Stimulated activated naive CD4-positive, alpha-beta T cell treated with Interleukin-2 at 50 U/mL for 16 hours (primary cell): Measurements from ENCODE around the gene GTPBP3.

Experiments
- DNase-seq: peaks from one replicate; lab custom pipeline; 2025; lab: John Stamatoyannopoulos, UW

GTPBP3 gene

DNA sequence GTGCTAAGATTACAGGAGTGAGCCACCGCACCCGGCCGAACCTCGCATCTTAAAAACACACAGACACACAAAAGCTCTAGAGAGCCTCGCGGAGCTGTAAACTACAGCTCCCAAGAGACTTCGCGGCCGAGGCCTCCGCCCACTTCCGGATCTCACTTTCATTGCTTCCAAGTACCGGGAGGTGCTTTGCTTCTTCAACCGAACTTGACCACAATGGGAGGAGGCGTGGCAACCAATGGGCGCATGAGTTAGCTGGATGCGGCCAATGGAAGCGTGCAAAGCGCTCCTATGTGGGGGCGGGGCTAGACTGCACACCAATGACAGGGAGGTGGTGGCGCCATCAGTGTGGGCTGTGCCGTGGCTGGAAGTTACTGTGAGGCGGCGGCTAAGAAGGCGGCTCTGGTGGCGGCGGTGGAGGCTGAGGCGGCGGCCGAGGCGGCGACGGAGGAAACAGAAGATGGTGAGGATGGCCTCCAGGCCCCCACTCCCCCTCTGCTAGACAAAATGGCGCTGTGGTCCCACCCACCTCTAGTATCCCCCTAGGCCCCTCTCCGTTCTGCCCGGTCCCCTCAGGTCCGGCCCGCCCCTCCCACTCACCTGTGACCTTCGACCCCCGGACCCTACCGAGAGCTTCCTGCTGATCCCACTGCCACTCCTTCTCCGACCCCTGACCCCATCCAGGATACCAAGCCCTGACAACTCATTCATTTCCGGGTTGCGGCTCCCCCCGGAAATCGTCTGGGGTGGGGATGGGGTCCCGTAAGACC is 28.0 kb upstream of the GTPBP3 start, which contains the start of gene DDA1:
Gene DDA1 (plus strand): TSS at position 366 of the 767 bp plus-strand sequence. CDS start 92 bp downstream, at position 458.
- DNase-seq = peak; percentile 100

DNA sequence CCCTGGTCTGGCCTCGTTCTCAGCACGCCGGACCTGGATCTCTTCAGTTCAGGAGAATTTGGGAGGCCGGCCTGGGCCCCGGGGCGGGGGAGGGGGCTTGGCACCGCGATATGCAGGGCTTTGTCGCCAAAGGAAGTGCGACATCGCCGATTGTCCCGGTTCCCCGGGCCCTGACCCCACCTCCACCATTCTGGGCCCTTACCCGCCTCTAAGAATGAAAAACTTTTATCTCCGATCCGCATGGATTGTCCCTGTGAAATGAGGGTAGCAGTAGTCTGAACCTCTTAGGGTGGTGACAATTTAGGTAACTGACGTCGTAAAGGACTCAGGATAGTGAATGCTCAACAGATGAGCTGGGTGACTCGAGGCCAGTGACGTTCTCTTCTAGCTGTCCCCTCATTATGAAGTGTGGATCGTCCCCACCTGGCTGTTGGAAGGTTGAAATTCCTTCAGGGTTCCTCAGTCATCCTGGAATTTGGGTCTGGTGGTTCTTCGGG is 27.3 kb upstream of the GTPBP3 start:
- DNase-seq = no peak

DNA sequence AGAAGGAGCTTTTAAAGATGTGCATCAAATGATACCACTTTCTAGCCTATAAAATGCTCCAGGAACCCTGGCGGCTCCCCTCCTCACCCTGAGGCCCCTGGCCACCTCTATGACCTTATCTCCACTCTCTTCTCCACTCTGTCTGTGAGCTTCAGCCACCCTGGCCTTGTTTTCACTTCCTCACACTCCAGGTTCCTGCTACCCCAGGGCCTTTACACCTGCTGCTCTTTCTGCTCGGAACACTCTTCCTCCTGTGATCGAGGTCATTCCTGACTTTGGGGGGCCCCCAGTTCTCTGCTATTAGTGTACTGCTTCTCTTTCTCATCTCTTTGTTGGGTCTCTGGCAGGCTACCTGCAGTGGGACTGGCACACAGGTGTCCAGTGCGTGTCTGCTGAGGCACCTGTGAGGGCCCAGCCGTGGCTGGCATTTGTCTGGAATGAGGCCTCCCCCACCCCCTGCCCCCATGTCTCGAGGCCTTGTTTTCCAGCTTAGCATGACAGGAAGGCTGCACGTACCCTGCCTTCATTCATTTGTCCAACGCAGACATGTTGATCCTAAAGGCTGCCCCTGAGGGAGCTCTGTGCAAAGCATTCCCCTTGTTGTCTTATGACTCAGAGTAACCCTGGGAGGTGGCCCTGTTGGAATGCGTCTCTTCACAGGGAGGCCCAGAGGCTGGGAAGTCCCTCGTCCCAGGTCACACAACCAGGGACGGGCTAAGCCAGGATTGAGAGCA is 25.7 kb upstream of the GTPBP3 start:
- DNase-seq = no peak

DNA sequence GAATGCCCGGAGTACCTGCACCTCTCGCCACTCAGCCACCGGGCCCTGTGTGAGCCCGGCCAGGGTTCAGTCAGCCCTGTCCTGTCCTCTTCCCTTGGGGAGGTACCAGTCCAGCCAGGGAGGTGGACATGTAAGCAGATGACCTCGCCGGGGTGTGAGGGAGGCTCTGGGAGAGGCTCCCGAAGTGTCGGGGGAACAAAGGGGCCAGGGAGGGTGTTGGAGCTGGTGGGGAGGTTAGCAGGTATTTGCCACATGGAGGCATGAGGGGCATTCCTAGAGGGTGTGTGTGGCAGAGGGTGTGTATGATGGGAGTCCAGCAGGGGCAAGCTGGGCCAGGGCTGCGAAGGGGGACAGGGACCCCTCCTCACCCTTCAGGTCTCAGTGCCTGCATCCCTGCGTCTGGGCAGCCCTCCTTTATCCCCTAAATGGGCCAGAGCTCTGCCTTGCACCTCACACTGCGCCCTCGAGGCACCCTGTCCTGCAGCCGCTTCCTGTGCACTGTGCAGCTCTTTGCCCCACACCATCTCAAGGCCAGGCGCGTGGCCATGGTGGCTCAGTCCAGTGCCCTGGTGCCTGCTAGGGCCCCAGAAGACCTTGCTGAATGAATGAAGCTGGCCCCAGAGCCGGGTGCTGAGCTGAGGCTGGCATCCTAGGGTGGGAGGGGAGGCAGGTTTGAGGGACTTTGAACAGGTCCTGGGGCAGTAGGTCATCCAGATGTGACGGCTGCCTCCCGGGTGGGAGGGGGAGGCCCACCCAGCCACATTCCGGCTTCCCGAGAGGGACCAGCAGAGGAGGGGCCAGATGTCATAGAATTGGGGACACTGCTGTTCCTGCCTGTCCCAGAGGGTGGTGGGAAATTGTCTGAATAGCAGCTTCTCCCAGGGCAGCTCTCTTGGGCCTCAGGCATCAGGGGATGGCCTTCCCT is 24.9 kb upstream of the GTPBP3 start:
- DNase-seq = no peak

DNA sequence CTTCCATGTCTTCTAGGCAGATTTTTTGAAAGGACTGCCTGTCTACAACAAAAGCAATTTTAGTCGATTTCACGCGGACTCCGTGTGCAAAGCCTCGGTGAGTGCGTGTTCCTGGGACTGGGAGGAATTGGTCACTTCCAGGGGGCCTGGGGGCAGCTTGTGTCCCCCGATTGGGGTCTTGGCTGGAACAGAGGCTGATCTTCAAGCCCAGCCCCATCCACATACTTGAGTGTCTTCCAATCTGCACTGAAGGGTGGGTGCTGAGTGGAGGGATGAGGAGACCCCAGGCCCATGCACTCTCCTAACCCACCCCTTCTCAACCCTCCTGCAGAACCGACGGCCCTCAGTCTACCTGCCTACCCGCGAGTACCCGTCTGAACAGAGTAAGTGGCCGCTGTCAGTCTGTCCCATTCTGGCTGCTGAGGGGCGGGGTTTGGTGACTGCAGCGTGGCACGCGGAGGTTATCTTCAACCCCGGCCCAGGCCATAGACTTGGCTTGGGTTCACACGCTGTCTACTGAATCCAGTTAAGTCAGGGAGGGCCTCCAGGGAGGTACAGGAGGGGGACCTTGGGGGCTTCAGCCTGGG is 23.3 kb upstream of the GTPBP3 start:
- no peak for DNase-seq

DNA sequence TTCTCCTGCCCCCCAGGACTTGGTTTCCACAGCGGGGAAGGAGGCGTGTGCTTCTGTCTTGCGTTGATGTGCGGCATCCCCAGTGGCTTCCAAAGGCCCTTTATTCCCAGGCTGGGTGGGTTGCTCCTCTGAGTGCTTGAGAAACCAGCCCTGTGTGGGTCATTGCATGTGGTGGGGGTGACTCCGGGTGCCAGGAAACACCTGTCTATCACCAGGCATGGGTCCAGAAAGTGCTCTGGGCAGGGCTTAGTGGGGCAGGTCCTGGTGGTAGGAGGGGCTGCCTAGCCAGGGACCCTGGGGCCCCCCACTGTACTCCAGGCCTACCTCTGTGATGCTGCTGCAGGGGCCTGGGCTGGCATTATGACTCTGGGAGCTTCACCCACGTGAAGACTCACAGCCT is 18.4 kb upstream of the GTPBP3 start:
- no peak for DNase-seq

DNA sequence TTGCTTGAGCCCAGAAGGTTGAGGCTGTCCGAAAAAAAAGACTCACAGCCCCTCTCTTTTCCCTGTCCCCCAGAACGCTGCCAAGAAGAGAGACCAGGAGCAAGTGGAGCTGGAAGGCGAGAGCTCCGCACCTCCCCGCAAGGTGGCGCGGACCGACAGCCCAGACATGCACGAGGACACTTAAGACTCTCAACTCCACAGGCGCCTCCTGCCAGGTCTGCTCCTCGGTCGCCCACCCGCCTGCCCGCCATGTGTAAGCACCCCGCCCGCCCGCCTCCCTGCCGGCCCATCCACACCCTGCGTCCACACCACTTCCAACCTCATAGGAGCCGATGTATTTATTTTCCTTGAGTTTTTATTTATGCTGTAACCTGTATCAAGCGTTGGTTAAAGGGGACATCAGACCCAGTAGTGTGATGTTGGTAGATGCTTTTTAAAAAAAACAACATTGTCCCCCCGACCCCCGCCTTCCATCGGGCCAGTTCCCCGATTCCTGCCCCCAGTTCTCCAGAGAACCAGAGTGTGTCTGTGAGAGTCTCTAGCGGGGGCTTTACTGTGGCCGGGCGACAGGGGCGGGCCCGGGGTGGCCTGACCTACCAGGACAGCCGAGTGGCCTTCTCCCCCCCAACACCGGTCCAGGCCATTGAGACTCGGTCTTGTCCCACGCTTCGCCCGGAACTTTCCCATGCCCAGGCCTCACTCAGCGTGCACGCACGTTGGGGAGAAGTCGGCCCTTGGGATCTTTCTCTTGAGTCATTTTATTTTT is 17.7 kb upstream of the GTPBP3 start:
- no peak for DNase-seq

DNA sequence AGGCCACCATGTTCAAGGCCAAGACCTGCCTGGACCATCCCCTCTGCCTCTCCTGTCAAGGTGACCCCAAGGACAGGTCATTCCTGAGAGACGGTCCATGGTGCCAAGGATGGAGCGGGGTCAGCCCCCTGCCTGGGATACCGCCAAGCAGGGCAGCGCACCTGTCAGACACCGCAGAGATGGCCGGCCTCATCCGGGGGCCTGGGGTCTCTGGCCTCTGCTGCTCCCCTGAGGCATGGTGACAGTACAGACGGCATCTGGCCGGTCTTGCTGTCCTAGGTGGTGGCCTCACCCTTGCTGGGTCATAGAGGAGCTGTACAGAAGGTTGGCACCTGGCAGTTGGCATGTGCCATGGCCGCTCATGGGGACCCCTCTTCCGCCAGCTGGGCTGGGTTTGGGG is 16.9 kb upstream of the GTPBP3 start:
- DNase-seq = no peak

DNA sequence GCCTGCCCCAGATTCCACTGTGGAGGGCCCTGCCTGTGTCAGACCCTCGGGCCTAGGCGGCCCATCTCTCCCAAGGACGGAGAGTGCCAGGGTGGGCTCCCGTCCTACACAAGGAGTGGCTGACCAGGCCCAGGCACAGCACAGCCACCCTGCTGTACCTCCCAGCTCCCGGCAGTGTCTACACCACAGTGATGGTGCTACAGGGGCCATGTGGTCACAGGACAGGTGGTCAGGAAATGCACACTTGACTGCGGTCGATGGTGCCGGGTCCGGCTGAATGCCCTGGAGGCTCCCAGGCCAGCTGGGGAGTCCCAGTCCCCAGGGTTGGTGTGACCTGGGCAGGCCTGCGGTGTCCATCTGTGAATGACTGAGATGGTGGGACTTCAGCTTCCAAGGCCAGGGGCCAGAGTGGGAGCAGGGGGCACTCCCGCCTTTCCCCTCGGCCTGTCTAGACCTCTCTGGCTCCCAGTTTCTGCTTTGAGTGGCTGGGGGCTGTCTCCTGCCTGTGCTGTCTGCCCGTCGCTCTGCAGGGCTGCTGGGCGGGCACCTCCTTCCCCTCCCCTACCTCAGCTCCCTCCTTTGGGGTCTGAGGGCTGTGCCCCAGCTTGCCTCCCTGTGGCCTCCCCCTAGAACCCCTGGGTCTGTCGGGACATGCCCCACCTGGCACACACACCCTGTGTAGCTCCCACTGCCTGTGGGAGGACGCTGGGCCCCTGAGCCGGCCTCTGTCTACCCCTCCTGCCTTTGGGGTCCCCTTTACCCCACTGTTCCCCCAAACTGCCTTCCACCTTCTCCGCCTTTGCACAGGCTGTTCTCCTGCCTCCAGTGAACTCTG is 15.5 kb upstream of the GTPBP3 start:
- DNase-seq = no peak

DNA sequence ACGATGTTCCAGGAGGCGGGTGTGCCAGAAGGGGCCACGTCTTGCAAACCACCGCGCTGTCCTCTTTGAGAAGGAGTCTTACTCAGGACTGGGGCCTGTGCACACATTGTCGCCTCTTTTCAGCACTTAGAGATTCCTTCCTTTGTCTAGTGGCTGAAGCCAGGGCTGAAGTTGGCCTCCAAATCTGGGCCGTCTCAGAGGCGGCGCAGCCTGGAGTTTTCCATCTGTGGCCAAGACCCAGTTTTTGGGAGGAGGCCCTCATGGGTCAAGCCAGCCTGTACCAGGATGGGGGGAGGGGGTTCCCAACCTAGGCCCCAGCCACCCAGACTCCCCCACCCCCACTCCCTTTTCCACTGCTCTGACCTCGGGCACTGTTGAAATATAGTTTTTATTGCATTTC is 14.5 kb upstream of the GTPBP3 start:
- DNase-seq = no peak

DNA sequence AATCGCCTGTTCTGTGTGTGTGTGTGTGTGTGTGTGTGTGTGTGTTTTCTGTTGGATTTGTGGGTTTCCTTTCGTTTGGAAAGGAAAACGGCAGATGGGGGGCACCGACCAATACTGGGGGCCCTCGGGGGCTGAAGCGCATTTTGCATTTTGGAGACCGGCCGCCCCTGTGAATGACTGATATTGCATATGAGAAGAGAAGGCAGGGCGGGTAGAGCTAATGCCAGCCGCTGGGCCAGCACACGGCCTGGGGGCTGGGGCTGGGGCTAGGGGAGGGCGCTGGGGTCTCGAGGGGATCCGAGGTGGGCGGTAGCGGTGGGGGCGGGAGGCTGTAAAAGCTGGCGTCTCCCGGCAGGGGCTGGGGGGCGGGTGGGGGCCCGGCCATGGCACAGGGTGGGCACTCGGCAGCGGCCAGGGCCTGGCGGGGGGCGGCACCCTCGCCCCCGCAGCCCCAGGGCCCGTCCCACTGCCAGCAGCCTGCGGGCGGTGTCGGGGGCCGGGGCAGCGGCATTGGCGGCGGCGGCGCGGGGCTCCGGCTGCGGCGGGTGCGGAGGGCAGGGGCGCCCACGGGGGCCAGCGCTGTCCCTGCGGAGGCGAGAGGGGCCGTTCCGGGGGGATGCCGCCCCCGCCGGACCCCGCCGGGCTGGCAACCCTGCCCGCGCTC is 13.9 kb upstream of the GTPBP3 start:
- DNase-seq = no peak

DNA sequence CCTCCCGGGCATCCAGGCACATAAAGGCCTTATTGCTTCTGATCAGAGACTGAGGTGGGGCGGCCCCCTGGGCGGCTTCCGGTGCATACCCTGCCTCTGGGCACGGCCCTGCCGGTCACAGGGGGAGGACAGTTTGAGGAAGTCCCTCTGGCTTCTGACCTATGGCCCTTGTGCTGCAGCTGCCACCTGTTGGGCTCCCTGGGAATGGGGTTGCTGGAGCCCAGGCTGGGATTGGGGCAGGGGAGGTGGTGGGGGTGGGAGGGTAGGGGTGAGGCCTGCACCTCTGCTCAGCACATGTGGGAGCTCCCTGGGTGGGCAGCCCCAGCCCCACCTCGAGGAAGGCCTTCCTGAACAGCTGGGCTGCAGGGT is 13.4 kb upstream of the GTPBP3 start:
- no peak for DNase-seq

DNA sequence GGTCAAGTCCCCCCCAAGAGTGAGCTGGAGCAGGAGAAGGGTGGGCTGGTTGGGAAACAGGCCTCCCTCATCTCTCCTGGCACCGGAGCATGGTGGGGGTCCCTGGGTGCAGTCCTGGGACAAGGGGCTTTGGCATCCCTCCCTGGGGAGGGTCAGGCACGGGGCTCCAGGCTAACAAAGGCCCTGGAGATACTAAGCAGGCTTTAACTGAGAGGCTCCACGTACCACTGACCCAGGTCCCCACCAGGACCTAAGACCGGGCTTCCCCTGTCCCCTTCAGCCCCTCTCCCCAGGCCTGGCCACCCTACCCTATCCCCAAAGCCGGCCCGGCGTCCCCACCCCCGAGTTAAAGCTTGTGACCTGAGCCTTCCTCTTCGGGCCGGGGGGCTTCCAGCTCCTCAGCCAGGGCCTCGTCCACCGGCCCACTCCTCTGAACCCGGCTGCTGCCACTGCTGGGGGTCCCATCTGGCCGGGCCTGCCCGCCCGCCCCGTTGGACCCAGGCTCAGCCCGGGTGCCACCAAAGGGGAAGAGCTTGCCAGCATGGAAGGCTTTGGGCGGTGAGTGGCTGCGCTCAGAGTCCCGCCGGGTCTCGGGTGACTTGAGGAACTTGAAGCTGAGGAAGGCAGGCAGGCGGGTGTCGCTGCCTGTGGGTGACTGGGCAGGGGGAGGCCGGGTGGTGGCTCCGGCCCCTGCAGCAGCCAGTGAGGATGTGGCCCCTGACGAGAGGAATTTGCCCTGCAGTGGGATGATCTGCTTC is 12.8 kb upstream of the GTPBP3 start:
- no peak for DNase-seq

DNA sequence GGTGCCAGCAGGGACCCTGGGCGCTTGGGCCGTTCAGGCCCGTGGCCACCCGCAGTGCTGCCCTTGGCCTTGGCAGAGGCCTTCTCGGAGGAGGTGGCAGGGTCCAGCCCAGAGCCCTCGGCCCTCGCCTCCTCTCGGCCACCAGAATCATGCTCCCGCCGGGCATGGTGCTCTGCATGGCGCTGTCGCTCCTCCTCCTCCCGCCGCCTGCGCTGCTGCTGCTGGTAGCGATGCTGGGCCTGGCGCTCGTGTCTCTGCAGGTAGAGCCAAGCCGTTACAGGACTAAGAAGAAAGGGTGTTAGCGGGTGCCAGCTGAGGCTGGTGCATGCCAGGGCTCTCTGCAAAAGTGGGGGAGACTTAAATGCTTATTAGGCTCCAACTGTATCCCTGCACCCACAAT is 12.2 kb upstream of the GTPBP3 start:
- DNase-seq = no peak

DNA sequence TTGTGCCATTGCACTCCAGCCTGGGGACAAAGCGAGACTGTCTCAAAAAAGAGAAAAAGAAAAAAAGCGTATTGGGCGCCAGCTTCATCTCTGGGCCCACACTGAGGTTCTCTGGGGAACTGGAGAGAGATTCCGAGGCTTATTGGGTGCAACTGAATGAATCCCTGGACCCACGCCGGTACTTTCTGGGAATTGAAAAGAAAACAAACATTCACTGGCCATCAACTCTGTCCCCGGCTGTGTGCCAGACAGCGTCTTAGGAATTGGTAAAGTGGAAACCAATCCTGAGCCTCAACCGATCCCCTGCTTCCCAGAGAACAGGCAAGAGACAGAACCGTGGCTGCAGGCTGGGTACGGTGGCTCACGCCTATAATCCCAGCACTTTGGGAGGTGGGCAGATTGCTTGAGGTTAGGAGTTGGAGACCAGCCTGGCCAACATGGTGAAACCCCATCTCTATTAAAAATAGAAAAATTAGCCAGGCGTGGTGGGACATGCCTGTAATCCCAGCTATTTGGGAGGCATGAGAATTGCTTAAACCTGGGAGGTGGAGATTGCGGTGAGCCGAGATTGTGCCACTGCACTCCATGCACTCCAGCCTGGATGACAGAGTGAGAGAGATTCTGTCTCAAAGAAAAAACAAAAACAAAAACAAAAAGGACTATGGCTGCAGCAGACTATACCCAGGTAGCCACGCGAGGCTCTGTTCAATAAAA is 11.3 kb upstream of the GTPBP3 start:
- no peak for DNase-seq

DNA sequence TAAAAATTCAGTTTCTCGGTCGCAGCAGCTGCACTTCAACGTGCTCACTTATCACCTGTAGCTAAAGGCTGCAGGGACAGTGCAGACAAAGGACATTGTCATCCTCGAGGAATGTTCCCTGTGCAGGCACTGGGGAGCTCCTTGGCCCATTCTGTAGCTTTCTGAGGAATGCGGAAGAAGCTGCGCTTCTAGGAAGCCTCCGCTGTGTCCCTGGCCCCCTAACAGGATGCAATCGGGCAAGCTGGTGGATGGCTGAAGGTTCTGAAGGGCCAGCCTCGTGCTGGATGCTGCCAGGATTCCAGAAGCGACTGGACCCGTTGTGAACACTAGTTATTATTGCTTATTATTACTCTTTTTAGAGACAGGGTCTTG is 10.8 kb upstream of the GTPBP3 start:
- DNase-seq = no peak

DNA sequence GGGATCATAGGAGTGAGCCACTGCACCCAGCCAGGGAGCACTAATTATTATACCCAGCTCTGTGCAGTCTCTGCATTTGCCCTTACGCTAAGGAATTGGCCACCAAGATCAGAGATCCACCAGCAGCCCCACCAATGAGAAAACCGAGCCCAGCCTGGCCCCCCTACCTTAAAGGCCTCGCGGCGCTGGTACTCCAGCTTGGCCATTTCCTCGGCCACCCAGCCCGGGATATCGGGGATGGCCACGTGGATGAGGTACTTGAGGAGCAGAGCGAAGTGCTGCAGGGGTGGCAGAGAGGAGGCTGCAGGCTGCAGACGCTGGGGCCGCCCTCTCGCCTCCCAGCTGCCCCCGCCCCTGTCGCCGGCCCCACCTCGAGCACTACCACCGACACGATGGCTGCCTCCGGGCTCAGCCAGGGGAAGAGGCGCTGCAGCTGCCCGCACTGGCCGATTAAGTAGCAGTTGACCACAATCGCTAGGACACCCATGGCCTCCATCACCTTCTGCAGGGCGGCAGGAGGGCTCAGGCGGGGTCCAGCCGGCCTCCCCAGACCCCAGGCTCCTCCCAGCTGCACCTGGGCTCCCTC is 10.2 kb upstream of the GTPBP3 start:
- DNase-seq = no peak
